Gastroesophageal sphincter (tissue), 4 donors: Measurements from ENCODE around the gene NEDD4L. TPM values are rescaled to one million over a fixed set of nuclear protein-coding genes. Genes with fewer than 3 reads are reported as not detected.

Experiments
- ATAC-seq: fragments of 150-250 bp; one replicate; pipeline ENCODE4 v1.9.1; 2016; ENCODE audit warnings: mild to moderate bottlenecking, moderate library complexity
- H3K27ac ChIP-seq, 4 donors: fragments of 200-600 bp; sonication (generic) in 3 of 4; 1 replicate in 3 of 4; 2 replicates in 1 of 4; pipeline ENCODE4 v1.5.1; 2016 to 2019
- H3K27me3 ChIP-seq: fragments of 200-600 bp; sonication (generic); one replicate; pipeline ENCODE4 v1.5.1; 2019
- H3K36me3 ChIP-seq, 2 donors: fragments of 200-600 bp; sonication (generic); one replicate each; pipeline ENCODE4 v1.5.1; 2019; ENCODE audit warnings: control low read depth in 1 of 2
- H3K4me1 ChIP-seq, 3 donors: fragments of 200-600 bp; sonication (generic); 1 replicate in 2 of 3; 2 replicates in 1 of 3; pipeline ENCODE4 v1.5.1; 2016 to 2019; ENCODE audit warnings: control low read depth in 2 of 3
- H3K4me3 ChIP-seq, 2 donors: fragments of 200-600 bp; sonication (generic); one replicate each; pipeline ENCODE4 v1.5.1; 2019; ENCODE audit warnings: mild to moderate bottlenecking in 1 of 2, moderate library complexity in 1 of 2
- H3K9me3 ChIP-seq, 3 donors: fragments of 200-600 bp; sonication (generic); one replicate each; pipeline ENCODE4 v1.5.1; 2017 to 2019; ENCODE audit warnings: control low read depth in 2 of 3
- CTCF ChIP-seq, 4 experiments: fragments of 200-600 bp in 2 of 4; fragments of 450-650 bp in 2 of 4; sonication (generic) in 1 of 4; IDR thresholded peaks; one replicate each; pipeline ENCODE4 v1.5.1; 2017 to 2019; ENCODE audit warnings: antibody characterized with exemption in 4 of 4, mild to moderate bottlenecking in 2 of 4, moderate library complexity in 2 of 4
- EP300 ChIP-seq: sonication (generic); formaldehyde crosslinking; IDR thresholded peaks from one replicate; pipeline ENCODE4 v1.6.1; 2017; ENCODE audit warnings: antibody characterized with exemption, mild to moderate bottlenecking
- POLR2A ChIP-seq, 2 donors: fragments of 450-650 bp; IDR thresholded peaks; one replicate each; pipeline ENCODE4 v1.6.1; 2017; ENCODE audit warnings: antibody characterized with exemption in 2 of 2, mild to moderate bottlenecking in 2 of 2, moderate library complexity in 1 of 2
- POLR2AphosphoS5 ChIP-seq: sonication (generic); formaldehyde crosslinking; IDR thresholded peaks from one replicate; pipeline ENCODE4 v1.6.1; 2017; ENCODE audit warnings: antibody characterized with exemption
- WGBS, 2 donors: methylation state at CpG; one replicate each; pipeline ENCODE4 v1.1.5; 2018; ENCODE audit warnings: low coverage in 1 of 2; 5-methylcytosine and 5-hydroxymethylcytosine counted together
- total RNA-seq, 4 donors: library from RNA; depleted of rRNA; stranded (reverse); fragments of >200 nt; gene quantifications; one replicate each; pipeline ENCODE4 v1.1.0, GENCODE V29; 2016

The NEDD4L gene
- total RNA-seq, 4 donors from 2014 or later = 37.0 to 50.9 (median 43.0) TPM

- H3K9me3 ChIP-seq = no peaks in the 10 kb centered on the region
- no peaks in the 10 kb centered on the region for H3K27me3 ChIP-seq
- no peak overlapping the region for H3K4me3 ChIP-seq
- no peak for ATAC-seq
- H3K27ac ChIP-seq = no peak overlapping the region
- H3K4me1 ChIP-seq = peaks cover 0 to 24% (median 0%) of the 10 kb centered on the region in 3 donors
- no peaks in the 10 kb centered on the region for H3K36me3 ChIP-seq
- 56 to 63% methylated on average over 7 to 8 of the region's 8 CpGs for WGBS, 2 donors
- TF ChIP-seq POLR2AphosphoS5 (no peak), POLR2A (IDR thresholded peaks at IDR 0.05) (no peak), CTCF (IDR thresholded peaks at IDR 0.05) (no peak), EP300 (no peak)
Observed at GRCh38 chr18:58054041-58054781, 10.2 kb downstream of the NEDD4L start.

GRCh38 chr18:58055890-58056558 is 12.0 kb downstream of the NEDD4L start:
- Histone ChIP-seq H3K9me3 (no peaks in the 10 kb centered on the region), H3K36me3 (no peaks in the 10 kb centered on the region)
- TF ChIP-seq EP300 = no peak
- no peak for TF ChIP-seq POLR2A (IDR thresholded peaks at IDR 0.05)
- no peak for TF ChIP-seq CTCF (IDR thresholded peaks at IDR 0.05)
- no peak for TF ChIP-seq POLR2AphosphoS5

GRCh38 chr18:58056852-58057251 is 12.8 kb downstream of the NEDD4L start:
- H3K27me3 ChIP-seq = no peaks in the 10 kb centered on the region
- no peak overlapping the region for H3K27ac ChIP-seq
- ATAC-seq = no peak
- H3K4me3 ChIP-seq = no peak overlapping the region
- TF ChIP-seq POLR2AphosphoS5 (no peak), POLR2A (IDR thresholded peaks at IDR 0.05) (no peak), EP300 (no peak), CTCF (IDR thresholded peaks at IDR 0.05) (no peak)
- peaks cover 0 to 25% (median 0%) of the 10 kb centered on the region in 3 donors for H3K4me1 ChIP-seq
- no peaks in the 10 kb centered on the region for H3K9me3 ChIP-seq
- H3K36me3 ChIP-seq = no peaks in the 10 kb centered on the region
- WGBS, 2 donors = 100% methylated on average over 1 of the region's 5 CpGs; no CpG with 5 or more reads in 1 of the 2 donors

More at GRCh38 chr18:58055890-58056558, 12.0 kb downstream of the NEDD4L start:
- no peak overlapping the region for H3K4me3 ChIP-seq
- WGBS, 2 donors = 96 to 97% methylated on average over 3 to 4 of the region's 4 CpGs
- peaks cover 0 to 26% (median 0%) of the 10 kb centered on the region in 3 donors for H3K4me1 ChIP-seq
- no peak overlapping the region for H3K27ac ChIP-seq
- no peak for ATAC-seq
- no peaks in the 10 kb centered on the region for H3K27me3 ChIP-seq

GRCh38 chr18:58057291-58057965 is 13.4 kb downstream of the NEDD4L start:
- Histone ChIP-seq H3K27ac (no peak overlapping the region), H3K9me3 (no peaks in the 10 kb centered on the region), H3K36me3 (no peaks in the 10 kb centered on the region), H3K4me1 (peaks cover 0 to 23% (median 0%) of the 10 kb centered on the region in 3 donors), H3K4me3 (no peak overlapping the region), H3K27me3 (no peaks in the 10 kb centered on the region)
- 65 to 80% methylated on average over 4 of the region's 4 CpGs for WGBS, 2 donors
- no peak for TF ChIP-seq POLR2AphosphoS5
- TF ChIP-seq POLR2A (IDR thresholded peaks at IDR 0.05) = no peak
- no peak for TF ChIP-seq EP300
- TF ChIP-seq CTCF (IDR thresholded peaks at IDR 0.05) = no peak
- no peak for ATAC-seq
